MV-4-11 (cell line): ENCODE measurements around the gene PIERCE2.
A peak's percentile ranks its signal among the peaks of the same experiment; 100 is the strongest.
"Not testable (repeated sequence)": the region's sequence is repeated elsewhere in the genome, so short reads cannot be mapped to it uniquely, and the experiment has no call there.

Source experiments
- DNase-seq: peaks from one replicate; lab custom pipeline; 2025; lab: John Stamatoyannopoulos, UW

Gene PIERCE2

GRCh38 chr15:55408012-55408928, at the start of gene PIERCE2, which contains the start of gene CCPG1:
TSS of gene PIERCE2 (plus strand) at chr15:55408495. CDS start at chr15:55408769, 274 bp downstream.
TSS of gene CCPG1 (minus strand) at chr15:55408359. CDS start at chr15:55389424, 18,935 bp downstream.
- DNase-seq: peak; percentile 95

- no peak for DNase-seq
These were observed 48.0 kb upstream of the PIERCE2 start for GRCh38 chr15:55360256-55360655.

GRCh38 chr15:55361048-55361447, 47.2 kb upstream of the PIERCE2 start:
- DNase-seq: no peak

GRCh38 chr15:55362641-55363040, 45.7 kb upstream of the PIERCE2 start:
- no peak for DNase-seq

GRCh38 chr15:55366981-55367380, 41.3 kb upstream of the PIERCE2 start:
- DNase-seq: peak; percentile 20

GRCh38 chr15:55372701-55373440, 35.4 kb upstream of the PIERCE2 start:
- no peak for DNase-seq

- no peak for DNase-seq
These were observed 29.2 kb upstream of the PIERCE2 start for GRCh38 chr15:55379095-55379494.

GRCh38 chr15:55381595-55381994, 26.7 kb upstream of the PIERCE2 start:
- no peak for DNase-seq

GRCh38 chr15:55383687-55384086, 24.6 kb upstream of the PIERCE2 start:
- DNase-seq: no peak

- no peak for DNase-seq
These were observed 21.3 kb upstream of the PIERCE2 start for GRCh38 chr15:55387027-55387426.

- DNase-seq: no peak
These were observed 19.1 kb upstream of the PIERCE2 start for GRCh38 chr15:55389264-55389607.

- peak; percentile 93 for DNase-seq
These were observed 13.6 kb upstream of the PIERCE2 start for GRCh38 chr15:55394694-55395093.

GRCh38 chr15:55398243-55398642, 10.1 kb upstream of the PIERCE2 start:
- DNase-seq: no peak

- not testable (repeated sequence) for DNase-seq
These were observed 8.2 kb upstream of the PIERCE2 start for GRCh38 chr15:55400050-55400449.

GRCh38 chr15:55401786-55402246, 6.5 kb upstream of the PIERCE2 start:
- no peak for DNase-seq

GRCh38 chr15:55402707-55403106, 5.6 kb upstream of the PIERCE2 start:
- DNase-seq: no peak

GRCh38 chr15:55403531-55403930, 4.8 kb upstream of the PIERCE2 start:
- DNase-seq: peak; percentile 96

GRCh38 chr15:55407498-55408011, 740 bp upstream of the PIERCE2 start:
- no peak for DNase-seq

- DNase-seq: not testable (repeated sequence)
These were observed 681 bp downstream of the PIERCE2 start for GRCh38 chr15:55408976-55409375.

GRCh38 chr15:55417678-55418077, 9.4 kb downstream of the PIERCE2 start:
- DNase-seq: not testable (repeated sequence)

- DNase-seq: peak; percentile 14
These were observed 12.0 kb downstream of the PIERCE2 start for GRCh38 chr15:55420171-55420866.

GRCh38 chr15:55422089-55422488, 13.8 kb downstream of the PIERCE2 start:
- no peak for DNase-seq
